ENCODE results near the gene CNTN4.

- TF ChIP-seq CTCF (IDR thresholded peaks at IDR 0.05; ENCODE audit: low read length) = no peak
- TF ChIP-seq EZH2 (IDR thresholded peaks at IDR 0.05; ENCODE audit: borderline replicate concordance, low read length) = no peak
Measured at GRCh38 chr3:2920103-2920502, 821.4 kb downstream of the CNTN4 start.
